SKM-1 treated with dmso at 0.1 percent for 144 hours (cell line): Measurements from ENCODE around the gene SYNPO2.
"Not testable (repeated sequence)": the region's sequence is repeated elsewhere in the genome, so short reads cannot be mapped to it uniquely, and the experiment has no call there.

Experiments
- DNase-seq: peaks from one replicate; lab custom pipeline; 2025; ENCODE audit not compliant: unreplicated experiment; lab: John Stamatoyannopoulos, UW

Gene SYNPO2

DNA sequence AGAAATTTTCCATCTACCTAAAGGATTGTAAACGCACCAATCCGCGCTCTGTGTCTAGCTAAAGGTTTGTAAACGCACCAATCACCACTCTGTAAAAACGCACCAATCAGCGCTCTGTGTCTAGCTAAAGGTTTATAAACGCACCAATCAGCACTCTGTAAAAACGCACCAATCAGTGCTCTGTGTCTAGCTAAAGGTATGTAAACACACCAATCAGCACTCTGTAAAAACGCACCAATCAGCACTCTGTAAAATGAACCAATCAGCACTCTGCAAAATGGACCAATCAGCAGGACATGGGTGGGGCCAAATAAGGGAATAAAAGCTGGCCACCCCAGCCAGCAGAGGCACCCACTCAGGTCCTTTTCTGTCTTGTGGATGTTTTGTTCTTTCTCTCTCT is 10.1 kb upstream of the SYNPO2 start:
- DNase-seq = not testable (repeated sequence)

DNA sequence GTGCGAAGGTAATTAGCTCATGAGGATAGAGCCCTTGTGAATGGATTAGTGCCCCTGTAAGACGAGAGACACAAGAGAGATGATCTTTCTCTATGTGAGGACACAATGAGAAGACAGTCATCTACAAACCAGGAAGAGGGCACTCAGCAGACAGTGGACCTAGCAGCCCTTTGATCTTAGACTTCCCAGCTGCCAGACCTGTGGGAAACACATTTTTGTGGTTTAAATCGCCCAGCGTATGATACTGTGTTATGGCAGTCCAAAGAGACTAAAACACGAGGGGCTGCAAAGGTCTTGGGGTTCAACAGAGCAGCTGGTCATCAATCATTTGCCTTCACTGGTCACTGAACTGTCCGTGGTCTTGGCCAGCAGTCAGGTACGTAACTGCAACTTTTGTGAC is 9.2 kb upstream of the SYNPO2 start:
- DNase-seq = no peak

DNA sequence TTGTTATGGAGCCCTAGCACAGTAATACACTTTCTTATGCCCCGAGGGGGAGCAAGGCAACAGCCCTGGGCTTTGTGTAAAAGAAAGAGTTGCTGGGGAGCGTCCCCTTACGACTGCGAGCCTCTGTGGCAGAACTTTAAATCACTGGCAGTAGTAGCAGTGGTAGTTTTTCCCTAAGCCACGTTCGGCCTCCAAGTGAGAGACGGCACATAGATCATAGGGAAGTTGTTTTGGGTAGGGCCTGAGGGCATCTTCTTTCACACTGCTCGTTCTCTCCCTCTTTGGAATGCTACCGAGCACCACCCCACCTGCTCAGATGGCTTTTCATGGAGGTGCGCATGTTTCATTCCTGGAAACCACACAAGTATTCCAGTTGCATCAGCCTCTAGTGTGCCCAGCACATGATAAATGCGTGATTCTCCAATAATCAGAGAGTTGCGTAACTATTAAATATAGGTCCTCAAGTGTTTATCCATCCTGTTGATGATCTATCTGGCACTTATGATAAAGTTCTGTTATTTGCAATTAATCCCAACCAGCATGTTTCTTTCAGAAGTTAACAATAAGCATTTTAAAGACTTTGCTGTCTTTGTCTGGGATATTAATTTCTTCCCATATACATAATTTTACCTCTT is 7.0 kb upstream of the SYNPO2 start:
- no peak for DNase-seq

DNA sequence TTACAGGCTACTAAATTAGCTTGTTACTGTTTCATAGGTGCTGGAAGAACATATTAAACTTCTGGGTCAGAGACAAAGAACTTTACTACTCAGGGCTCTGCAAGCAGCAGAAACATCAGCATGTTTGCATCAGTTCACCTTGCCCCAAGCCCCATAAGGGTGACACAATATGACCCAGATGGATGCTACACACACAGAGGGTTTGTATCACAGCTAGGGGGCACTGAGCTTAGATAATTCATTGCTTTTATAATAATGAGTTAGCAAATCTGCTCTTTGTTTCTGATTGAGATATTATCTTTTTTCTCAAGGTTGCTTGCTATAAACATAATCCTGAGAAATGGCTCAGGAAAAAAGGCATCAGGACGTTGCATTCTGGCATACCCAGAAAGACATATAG is 4.8 kb upstream of the SYNPO2 start:
- DNase-seq = no peak

DNA sequence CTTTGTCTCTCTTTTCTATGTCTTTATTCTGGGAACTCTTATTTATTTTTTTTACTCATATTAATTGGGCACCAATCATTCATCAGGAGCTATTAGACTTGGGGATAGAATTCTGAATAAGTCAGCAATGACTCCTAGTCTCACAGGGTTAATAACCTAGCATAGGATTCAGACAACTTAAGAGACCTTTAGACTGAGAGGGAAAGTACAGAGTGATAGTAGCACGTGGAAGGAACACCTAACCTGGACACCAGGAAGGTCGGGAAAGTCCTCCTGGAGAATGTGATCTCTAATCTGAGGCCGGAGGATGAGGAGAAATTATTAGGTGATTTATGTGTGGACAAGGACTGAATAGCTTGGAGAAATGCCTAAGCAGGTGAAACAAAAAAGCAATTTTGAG is 3.9 kb upstream of the SYNPO2 start:
- no peak for DNase-seq

DNA sequence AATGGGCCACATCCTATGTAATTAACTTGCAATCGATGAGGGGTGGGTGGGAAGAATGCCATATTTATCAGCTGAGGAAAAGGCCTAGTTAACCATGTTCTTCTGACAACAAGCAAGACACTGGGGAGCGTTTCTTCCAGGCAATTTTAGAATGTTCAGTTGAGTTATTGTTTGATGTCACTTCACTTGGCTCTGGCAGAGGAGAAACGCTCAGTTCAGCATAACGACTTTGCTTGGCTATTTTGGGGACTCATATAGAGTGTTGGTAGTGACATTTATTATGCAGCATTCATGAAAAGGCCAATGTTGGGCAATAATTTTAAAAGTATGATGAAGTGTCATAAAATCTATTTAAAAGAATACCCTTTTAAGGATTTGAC is 648 bp downstream of the SYNPO2 start:
- no peak for DNase-seq

DNA sequence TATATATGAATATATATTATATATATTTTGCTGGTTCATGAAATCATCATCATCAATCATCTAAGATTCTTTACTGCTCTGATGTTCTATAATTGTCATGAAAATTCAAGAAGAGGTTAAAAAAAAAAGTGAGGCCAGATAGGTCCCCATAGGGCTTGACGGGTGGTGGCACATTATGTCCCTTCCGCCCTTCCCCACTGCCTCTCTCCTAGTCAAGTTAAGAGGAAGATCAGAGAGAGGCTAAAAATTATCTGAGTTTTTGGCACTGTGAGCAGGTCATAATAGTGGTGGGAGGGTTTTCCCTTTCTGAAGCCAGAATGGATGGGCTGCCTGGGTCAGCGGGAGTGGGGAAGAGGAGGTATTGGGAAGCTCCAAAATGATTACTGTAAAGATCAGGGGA is 5.4 kb downstream of the SYNPO2 start:
- DNase-seq = no peak

DNA sequence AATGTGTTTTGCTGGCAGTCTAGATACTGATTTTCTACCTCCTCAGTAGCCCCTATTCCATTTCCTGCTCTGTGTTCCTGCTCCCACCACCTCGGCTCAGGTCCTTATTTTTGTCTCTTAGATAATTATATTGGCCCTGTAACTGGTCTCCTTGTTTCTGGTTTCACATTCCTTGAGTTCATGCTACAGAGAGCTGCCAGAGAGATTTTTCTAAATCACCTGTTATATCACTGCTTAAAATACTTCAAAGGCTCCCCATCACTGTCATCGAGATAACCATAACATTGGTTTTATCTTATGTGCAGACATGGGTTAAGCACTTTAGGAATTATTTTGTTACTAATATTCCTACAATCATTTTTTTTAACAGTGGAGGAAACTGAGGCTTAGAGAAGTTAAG is 9.6 kb downstream of the SYNPO2 start:
- DNase-seq = no peak

DNA sequence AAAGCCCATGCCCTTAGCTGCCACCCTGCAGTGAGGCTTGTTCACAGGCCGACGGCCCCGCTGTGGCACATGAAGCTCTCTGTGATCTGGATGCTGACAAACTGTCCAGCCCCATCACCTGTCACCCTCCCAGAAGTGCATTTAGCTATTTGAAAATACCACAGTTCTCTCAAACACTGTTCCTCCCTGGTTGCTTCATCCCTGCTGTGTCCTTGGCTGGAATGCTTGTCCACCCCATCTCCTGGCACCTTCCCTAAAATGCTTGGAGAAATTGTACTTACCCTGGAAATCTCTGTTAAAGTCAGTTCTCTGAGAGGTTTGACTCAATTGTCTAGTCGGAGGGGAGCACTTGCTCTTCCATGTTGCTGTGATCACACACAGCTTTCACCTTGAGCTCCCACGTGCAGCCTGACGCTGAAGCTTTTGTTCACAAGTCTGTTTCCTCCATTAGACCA is 10.1 kb downstream of the SYNPO2 start:
- no peak for DNase-seq

DNA sequence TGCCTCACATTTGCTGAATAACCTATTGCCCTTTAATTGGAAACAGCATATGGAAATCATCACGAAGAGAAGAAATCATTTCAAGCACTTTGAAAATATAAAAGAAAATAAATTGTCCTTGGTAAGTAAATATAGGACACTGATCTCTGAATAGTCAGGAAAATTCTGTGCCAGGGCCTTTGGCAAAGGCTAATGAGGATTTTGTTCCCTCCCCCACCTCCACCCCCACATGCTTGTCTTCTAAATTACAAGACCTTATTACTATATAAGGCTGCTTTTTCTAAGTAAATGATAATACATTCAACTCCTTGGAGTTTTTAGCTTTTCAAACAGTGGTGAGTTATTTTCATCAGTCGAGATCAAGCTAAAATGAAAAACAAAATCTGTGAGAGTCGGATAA is 15.8 kb downstream of the SYNPO2 start:
- no peak for DNase-seq

DNA sequence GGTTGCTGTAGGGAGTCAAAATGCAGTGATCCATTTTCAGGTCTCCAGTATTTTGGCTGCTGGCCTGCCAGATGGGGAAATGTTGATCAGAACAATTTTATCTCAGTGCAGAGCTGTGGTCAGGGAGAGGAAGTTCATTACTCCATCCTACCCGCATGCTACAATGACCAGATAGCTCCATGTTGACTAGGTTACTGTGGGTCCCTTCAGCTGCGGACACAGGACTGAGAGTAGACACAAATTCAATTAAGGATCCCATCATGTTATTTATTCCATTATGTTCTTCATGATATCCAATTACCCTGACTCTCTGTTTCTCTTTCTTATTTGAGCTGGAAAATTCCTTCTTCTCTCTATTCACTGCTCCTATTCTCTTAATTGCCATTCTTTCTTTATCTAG is 16.3 kb downstream of the SYNPO2 start:
- DNase-seq = peak; percentile 85

DNA sequence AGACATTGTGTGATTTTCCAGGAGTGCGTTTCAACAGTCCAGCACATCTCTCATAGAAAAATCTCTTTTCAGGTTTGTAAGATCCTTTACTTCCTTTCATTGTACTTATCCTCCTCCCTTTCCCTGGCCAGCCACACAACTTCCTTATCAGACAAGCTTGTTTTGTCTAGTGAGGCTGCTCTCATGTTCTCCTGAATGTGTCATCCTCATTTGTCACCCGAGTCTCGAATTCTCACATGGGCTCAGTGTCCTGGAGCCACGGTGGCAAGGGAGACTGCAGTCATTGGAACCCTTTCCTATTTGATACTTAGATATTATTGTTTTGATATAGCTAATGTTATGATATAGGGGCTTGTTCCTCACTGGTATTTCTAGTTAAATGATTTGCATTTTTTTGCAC is 16.9 kb downstream of the SYNPO2 start:
- DNase-seq = peak; percentile 63

DNA sequence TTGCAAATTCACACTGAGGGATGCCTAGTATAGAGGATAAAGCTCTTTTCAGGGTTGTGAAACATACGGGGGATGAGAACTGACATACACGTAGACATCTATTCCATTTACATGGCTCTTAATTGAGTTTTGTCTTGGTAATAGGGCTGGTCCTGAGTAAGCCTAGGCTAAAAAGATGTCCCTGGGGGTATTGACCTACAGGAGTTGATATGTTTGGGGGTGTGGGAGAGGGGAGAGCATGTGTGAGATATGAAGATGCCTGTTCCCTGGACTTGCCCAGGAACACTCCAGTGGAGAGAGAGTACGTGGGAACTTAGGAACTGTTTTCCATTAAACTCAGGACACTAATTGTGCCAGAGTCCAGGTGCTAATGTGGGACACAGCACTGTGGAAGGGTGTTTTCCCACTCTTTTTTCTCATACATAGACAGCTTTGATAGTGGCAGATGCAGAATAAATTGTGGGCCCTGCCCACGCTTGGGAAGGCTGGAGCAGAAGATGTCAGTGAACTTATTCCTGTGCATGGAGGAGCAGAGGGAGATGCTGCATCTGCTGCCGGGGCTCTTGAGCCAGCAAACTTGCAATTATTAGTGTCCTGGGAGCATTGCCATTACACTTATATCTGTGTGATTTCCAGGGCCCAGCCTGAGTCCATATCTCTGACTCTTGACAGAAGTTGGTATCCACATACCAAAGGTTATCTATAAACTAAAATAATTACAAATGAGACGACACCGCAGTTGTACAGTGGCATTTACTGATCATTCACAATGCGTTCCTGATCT is 20.7 kb downstream of the SYNPO2 start:
- no peak for DNase-seq

DNA sequence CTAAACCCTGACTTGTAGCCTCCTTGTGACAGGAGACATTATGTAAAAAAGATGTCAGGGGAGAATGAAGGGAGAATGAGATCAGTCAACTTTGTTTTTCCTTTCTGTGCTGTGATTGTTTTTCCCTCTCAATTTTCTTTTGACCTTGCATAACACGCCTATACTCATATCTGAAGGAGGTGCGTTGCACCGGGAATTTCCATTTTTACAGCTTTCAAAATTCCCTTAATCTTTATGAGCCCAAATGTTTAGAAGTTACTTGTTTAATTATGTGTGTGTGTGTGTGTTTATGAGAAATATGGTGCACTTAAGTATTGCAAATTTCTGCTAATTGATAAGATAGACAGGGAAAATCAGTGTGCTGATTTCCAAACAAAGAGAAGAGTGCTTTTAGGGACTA is 21.6 kb downstream of the SYNPO2 start:
- no peak for DNase-seq

DNA sequence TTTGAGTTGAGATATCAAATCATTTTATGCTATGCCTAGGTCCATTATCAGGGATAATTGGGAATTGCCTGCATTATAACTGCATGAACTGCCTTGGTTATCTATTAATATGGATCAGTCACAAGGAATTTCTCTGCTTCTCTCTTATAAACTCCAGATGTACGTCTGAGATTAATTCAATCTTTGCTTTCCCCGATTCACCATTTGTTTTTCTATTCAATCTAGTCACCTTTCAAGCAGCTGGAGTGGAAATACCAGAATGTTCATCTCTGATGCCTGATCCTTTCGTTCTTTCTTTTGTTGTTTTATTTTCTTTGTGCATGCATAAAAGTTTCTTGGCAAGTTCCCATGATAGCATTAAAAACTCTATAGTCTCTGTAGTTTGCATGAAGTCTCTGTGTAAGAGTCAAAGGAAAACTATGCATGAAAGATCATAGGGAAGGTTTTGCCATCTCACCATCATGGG is 22.6 kb downstream of the SYNPO2 start:
- no peak for DNase-seq

DNA sequence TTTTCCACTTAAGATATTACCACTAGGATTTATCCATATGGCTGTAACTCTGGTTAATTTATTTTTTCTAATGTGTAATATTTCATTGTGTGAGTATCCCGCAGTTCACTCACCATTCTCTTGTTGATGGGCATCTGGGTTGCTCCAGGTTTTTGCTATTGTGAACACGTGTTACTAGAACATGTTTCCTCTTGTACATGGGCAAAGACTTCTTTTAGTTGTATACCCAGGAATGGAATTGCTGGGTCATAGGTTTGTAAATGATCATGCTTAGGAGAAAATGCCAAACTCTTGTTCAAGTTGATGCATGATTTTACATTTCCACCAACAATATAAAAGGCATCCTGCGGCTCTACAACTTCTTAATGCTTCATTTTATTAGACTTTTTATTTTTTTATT is 26.8 kb downstream of the SYNPO2 start:
- DNase-seq = no peak

DNA sequence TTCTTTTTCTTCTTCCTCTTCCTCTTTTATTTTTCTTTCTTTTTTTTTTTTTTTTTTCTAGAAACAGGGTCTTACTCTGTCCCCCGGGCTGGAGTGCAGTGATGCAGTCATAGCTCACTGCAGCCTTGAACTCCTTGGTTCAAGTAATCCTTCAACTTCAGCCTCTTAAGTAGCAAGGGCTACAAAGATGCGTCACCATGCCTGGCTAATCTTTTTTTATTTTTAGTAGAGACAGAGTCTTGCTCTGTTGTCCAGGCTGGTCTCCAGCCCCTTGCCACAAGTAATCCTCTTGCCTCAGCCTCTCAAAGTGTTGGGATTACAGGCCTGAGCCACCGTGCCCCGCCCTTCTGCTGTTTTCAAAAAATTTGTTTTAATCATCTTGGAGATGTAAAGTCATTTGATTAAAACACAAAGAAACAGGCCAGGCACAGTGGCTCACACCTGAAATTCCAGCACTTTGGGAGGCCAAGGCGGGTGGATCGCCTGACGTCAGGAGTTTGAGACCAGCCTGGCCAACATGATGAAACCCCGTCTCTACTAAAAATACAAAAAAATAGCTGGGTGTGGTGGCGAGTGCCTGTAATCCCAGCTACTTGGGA is 28.1 kb downstream of the SYNPO2 start:
- DNase-seq = no peak

DNA sequence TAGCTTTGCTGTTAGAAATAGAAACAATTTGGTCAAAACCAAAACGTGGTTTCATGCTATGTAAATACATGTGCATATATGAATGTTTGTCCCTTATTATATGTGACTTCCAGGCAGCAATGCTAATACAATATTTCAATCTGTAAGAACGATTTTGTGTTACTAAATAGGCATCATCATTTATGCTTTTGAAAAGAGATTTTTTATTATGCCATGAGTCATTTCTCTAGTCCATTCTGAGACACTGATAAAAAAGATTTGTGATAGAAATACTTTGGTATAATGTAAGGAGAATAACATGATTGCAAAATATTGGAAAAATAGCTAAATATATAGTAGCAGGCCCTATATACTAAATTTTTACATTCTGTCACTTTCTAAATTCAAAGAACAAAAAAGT is 28.9 kb downstream of the SYNPO2 start:
- DNase-seq = no peak

DNA sequence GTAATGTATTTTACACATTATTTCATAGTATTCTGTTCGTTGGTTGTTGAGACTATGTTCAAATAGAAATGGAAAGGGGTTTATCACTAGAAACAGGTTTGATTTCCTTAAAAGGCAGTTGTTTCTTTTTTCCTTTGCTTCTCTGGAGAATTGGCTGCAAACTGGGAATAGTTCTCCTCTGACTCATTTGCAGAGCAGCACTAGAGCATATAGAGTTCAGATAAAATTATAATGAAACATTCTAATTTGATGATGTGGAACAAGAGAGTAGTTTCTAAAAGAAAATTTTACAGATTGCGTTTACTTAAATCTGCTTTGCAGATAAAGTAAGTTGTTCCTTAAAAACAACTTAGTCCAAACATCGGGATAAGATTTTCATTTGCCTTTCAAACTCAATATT is 29.7 kb downstream of the SYNPO2 start:
- DNase-seq = no peak

DNA sequence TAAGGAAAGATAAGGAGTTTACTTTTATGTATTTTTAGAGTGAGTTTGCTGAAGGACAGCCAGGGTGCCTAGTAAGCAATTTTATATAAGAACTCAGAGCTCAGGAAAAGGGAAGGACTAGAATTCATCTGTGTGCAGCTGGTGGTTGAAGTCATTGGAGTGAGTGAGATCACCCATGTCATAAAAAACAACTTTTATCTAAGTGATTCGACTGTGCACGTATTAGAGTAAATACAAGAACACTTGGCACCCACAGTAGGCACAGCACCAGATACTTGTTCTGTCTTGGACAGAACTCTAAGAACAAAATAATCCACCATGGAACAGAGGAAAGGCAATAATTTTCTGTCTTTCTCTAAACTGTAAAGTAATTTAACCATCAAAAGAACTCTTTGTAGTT is 31.6 kb downstream of the SYNPO2 start:
- no peak for DNase-seq

DNA sequence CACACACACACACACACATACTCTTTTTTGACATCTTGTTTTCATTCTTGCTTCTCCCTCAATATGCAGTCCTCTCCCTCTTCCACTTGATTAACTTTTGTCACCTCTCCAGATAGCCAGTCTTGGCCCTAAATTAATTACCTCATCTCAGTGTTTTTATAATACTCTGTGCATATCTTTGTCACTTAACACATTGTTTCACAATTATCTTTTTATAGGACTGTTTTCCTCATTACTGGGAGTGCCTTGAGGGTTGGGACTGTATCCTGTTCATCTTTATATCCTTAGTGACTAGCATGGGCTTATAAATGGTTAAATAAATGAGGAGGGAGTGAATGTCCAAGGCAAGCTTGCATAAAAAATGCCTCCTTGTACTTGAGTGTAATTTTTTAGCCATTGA is 33.1 kb downstream of the SYNPO2 start:
- no peak for DNase-seq

DNA sequence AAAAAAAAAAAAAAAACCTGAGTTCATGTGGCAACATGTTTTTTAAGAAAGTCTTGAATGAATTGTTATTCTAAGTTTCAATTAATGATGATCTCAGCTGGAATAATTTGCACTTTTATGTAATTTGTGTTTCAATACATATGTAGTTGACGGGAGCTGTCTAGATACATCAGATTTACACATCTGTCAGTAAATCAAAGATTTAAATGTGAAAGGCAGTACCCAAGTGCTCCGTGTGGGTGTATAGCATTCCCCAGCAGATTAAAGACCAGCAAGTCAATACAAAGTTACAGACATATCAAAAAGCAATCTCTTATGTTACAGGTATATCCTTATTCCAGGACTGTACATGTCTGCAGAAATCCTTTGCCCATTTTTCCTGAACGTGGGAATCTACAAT is 35.2 kb downstream of the SYNPO2 start:
- no peak for DNase-seq
